Stimulated activated CD4-positive, alpha-beta T cell treated with anti-CD3 and anti-CD28 coated beads, Interleukin-12 subunit alpha, Interleukin-12 subunit beta, amount 100 ng/mL, for 48 hours (primary cell): Measurements from ENCODE around the gene SV2B.
A peak's percentile ranks its signal among the peaks of the same experiment; 100 is the strongest.

ENCODE experiments used
- DNase-seq, 3 donors: peaks; one replicate each; pipeline ENCODE4 v3.0.0-alpha.2; 2020; ENCODE audit warnings: low read depth in 2 of 3, low spot score in 1 of 3

The SV2B gene

GRCh38 chr15:91227117-91227516, 127.1 kb downstream of the SV2B start:
- no peak for DNase-seq

- no peak for DNase-seq
Observed at GRCh38 chr15:91227766-91228165, 127.7 kb downstream of the SV2B start.

- DNase-seq, result no peak
Observed at GRCh38 chr15:91228383-91228782, 128.3 kb downstream of the SV2B start.

GRCh38 chr15:91228890-91229289, 128.8 kb downstream of the SV2B start:
- DNase-seq, result no peak

GRCh38 chr15:91231703-91232102, 131.6 kb downstream of the SV2B start:
- no peak for DNase-seq

- no peak for DNase-seq
Observed at GRCh38 chr15:91234759-91235158, 134.7 kb downstream of the SV2B start.

GRCh38 chr15:91235376-91235775, 135.3 kb downstream of the SV2B start:
- DNase-seq, result no peak

GRCh38 chr15:91237445-91237844, 137.4 kb downstream of the SV2B start:
- DNase-seq, result no peak

GRCh38 chr15:91238644-91239425, 138.8 kb downstream of the SV2B start:
- DNase-seq, result no peak

- DNase-seq, result no peak
Observed at GRCh38 chr15:91243826-91244225, 143.8 kb downstream of the SV2B start.

- DNase-seq, result no peak
Observed at GRCh38 chr15:91244919-91245318, 144.9 kb downstream of the SV2B start.

- DNase-seq, result no peak
Observed at GRCh38 chr15:91246998-91247397, 146.9 kb downstream of the SV2B start.

- DNase-seq, result no peak
Observed at GRCh38 chr15:91249591-91249990, 149.5 kb downstream of the SV2B start.

GRCh38 chr15:91252322-91252721, 152.3 kb downstream of the SV2B start:
- no peak for DNase-seq

GRCh38 chr15:91252756-91253155, 152.7 kb downstream of the SV2B start:
- DNase-seq, result no peak

GRCh38 chr15:91253605-91254004, 153.5 kb downstream of the SV2B start:
- DNase-seq, result no peak

GRCh38 chr15:91254766-91255165, 154.7 kb downstream of the SV2B start:
- no peak for DNase-seq

GRCh38 chr15:91255670-91256192, 155.7 kb downstream of the SV2B start:
- no peak for DNase-seq

- no peak for DNase-seq
Observed at GRCh38 chr15:91257746-91258414, 157.8 kb downstream of the SV2B start.

- DNase-seq, result peak in 1 of 3 donors; percentile 1
Observed at GRCh38 chr15:91258415-91258759, 158.3 kb downstream of the SV2B start.

GRCh38 chr15:91259077-91259476, 159.0 kb downstream of the SV2B start:
- DNase-seq, result no peak

GRCh38 chr15:91261345-91261744, 161.3 kb downstream of the SV2B start:
- DNase-seq, result no peak
